ENCODE measurements around the gene COX4I2.
"Not testable (repeated sequence)": the region's sequence is repeated elsewhere in the genome, so short reads cannot be mapped to it uniquely, and the experiment has no call there.

GRCh38 chr20:31623123-31623505 lies 14.6 kb upstream of the COX4I2 start:
- not testable (repeated sequence) for TF ChIP-seq EZH2 (IDR thresholded peaks at IDR 0.05; ENCODE audit: borderline replicate concordance, low read depth, low read length, poor library complexity, severe bottlenecking)
- TF ChIP-seq, protein P1, sequence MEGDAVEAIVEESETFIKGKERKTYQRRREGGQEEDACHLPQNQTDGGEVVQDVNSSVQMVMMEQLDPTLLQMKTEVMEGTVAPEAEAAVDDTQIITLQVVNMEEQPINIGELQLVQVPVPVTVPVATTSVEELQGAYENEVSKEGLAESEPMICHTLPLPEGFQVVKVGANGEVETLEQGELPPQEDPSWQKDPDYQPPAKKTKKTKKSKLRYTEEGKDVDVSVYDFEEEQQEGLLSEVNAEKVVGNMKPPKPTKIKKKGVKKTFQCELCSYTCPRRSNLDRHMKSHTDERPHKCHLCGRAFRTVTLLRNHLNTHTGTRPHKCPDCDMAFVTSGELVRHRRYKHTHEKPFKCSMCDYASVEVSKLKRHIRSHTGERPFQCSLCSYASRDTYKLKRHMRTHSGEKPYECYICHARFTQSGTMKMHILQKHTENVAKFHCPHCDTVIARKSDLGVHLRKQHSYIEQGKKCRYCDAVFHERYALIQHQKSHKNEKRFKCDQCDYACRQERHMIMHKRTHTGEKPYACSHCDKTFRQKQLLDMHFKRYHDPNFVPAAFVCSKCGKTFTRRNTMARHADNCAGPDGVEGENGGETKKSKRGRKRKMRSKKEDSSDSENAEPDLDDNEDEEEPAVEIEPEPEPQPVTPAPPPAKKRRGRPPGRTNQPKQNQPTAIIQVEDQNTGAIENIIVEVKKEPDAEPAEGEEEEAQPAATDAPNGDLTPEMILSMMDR (conservative IDR thresholded peaks at IDR 0.05; ENCODE audit: low read depth, low read length), result not testable (repeated sequence)

Measured in A673 (cell line).